Skin of body (tissue), 2 donors: ENCODE data around the gene MRPL53. TPM values are rescaled to one million over a fixed set of nuclear protein-coding genes. Genes with fewer than 3 reads are reported as not detected.
"Not testable (repeated sequence)": the region's sequence is repeated elsewhere in the genome, so short reads cannot be mapped to it uniquely, and the experiment has no call there.

Experiments used
- DNase-seq: peaks from one replicate; lab custom pipeline; 2025; lab: John Stamatoyannopoulos, UW
- total RNA-seq: library from RNA; depleted of rRNA; stranded (reverse); fragments of >200 nt; gene quantifications from one replicate; pipeline ENCODE4 v1.2.3, GENCODE V29; 2014

The MRPL53 gene
- total RNA-seq, 1 donor from 2014 or later: 17.8 TPM

DNA sequence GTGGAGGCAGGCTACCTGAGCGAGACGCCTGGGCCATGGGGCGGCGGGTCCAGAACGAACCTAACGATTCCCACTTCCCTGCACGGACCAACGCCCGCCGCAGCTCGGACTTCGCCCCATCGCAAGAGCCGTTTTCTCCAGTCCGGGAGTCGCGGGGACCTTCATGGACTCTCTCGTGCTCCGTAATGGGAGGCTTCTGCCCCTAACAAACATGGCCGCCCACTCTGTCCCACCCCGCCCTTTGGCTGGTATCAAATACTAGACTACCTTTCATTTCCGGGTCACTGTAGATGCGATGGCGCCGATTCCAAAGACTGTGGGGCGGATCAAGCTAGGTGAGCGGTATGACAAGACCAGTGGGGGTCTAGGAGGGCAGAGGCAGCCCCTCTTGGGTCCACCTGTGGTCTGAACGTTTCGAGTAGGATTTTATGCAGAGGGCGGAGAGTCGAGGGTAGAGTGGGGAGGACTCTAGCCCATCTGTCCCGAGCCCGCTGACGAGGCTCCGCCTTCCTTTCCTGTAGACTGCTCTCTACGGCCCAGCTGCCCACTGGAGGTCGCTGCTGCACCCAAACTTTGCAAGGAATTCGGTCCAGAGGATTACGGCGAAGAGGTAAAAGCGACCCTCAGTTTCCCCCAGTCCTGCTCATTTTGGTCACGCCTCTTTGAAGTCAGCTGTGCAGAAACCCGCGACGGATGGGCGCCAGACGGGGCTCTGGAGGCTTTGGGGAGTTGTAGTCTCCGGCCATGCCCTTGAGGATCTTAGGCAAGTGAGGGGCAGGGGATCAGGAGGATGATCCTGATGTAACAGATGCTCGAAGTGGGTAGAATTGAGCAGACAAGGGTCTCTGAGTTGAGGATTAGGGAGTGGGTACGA is 10.6 kb upstream of the MRPL53 start, which contains the start of the genes CCDC142 and TTC31:
Gene CCDC142 (minus strand): TSS at position 198 of the 874 bp plus-strand sequence. CDS start 161 bp downstream, at position 37.
Gene TTC31 (plus strand): TSS at position 281 of the 874 bp plus-strand sequence. CDS start 15 bp downstream, at position 296.
- peak; percentile 96 for DNase-seq

DNA sequence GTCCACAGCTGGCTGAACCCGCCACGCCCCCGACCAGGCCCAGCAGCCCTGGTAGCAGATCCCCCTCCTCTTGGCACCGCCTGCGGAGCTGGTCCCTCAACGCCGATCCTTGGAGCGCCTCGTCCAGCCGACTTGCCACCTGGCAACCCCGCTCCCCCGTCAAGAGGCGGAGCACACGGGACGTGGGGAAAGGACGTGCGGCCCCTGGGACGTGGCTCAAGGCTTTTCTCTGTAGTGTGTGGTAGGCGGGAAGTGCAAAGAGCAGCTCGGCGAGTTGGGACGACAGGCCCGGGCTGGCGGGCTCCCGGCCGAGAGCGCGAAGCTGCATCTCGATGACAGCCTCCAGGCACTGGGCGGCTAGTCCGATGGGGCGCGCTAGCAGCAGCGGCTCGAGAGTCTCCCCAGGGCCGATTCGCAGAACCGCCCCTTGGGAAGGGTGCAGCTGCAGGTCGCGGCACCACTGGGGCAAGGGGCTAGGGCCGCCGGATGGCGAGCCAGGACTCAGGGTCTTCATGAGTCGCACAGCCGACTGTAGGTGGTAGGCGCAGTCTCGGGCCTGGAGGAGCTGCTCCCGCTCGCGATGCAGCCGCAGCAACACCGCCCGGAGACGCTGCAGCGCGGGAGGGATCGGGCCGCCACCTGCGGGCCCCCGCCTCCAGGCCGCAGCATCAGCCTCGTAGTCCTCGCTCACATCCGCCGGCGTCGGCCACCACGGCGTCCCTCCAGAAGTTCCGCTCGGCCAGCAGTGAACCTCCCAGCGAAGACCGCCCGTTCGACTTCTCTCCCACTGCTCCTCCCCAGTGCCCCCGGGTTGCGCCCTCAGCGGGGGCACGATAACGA is 9.7 kb upstream of the MRPL53 start:
- no peak for DNase-seq

DNA sequence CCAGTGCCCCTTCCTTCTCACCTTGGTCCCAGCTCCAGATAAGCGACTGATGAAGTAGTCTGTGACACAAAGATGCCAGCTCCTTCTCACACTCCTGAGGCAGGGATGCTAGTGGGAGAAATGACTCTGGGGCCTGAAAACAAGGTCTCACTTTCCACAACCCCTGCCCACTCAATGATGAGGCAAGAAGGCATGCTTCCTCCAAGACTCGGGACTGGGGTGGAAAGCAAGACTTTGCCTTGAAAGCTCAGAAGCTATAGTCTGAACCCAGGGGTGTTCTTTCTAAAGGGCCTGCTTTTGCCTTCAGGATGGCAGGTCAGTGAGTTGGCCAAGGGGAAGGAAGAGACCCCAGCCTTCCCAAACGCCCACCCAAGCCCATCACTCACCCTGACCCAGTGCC is 9.0 kb upstream of the MRPL53 start:
- DNase-seq: no peak

DNA sequence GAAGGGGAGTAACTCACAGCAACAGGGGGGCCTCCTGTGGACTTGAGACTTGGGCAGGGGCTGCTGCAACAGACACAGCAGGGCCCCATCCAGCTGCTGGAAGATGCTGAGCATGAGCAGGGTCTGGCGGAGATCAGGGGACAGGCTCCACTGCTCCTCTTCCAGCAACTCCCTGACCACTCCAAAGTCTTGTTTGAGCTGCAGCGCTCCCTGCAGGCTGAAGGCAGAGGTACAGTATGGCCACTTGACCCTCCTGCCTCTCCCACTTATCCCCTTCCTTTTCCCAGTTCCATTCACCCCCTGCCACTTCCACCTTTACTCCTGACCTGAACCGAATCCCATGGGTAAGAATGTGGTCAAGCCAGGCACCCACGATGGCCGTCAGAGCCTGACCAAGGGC is 2.4 kb upstream of the MRPL53 start:
- no peak for DNase-seq

DNA sequence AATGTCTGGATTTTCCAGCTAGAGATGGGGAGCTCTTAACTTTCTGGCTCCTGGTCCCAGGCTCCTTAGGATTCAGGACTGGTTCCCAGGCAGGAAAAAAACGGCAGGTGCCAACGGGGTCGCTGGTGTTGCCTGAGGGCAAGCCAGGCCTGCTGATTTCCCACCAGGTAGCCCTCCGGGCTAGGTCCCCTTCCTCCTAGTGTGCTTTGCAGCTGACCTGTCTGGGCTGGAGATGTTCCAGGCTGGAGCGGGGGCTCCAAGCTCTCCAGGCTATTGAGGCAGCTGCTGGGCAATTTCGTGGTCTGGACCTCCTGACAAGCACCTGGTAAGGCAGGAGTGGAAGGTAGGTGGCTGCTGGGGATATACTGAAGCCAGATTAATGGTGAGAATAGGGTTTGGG is 2.0 kb upstream of the MRPL53 start:
- no peak for DNase-seq

DNA sequence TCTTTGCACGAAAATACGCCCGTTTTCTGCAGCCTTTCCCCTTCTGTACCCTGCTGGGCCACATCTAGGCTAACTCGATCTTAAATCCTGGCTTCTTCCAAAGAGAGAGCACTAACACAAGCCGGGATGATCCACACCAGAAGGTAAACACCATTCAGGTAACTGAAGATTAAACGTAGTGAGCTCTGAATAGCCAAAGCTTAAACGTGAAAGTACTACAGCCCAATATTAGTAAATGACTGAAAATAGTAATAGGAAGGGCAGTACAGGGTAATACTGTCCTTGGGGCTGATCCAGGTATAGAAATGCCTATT is 422 bp upstream of the MRPL53 start:
- peak; percentile 48 for DNase-seq

DNA sequence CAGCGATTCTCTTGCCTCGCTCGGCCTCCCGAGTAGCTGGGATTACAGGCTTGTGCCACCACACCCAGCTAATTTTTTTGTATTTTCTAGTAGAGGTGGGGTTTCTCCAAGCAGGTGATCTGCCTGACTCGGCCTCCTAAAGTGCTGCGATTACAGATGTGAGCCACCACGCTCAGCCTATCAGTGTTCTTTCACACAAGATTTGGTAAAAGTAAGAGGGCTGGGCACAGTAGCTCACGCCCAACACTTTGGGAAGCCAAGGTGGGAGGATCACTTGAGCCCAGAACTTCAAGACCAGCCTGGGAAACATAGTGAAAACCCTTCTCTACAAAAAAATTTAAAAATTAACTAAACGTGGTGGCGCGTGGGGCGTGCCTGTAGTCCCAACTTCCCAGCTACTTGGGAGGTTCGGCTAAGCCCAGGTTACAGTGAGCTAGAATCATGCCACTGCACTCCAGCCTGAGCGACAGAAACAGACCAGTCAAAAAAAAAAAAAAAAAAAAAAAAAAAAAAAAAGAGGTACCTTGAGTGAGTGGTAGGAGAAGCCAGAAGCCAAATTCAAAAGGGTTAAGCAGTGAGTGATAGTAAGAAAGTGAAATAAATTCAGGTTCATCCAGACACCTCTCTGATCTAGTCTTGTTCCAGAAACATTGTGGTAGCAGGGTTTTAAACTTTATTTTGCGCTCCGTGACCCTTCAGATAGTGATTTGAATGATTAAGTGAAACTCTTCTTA is 981 bp downstream of the MRPL53 start:
- no peak for DNase-seq

DNA sequence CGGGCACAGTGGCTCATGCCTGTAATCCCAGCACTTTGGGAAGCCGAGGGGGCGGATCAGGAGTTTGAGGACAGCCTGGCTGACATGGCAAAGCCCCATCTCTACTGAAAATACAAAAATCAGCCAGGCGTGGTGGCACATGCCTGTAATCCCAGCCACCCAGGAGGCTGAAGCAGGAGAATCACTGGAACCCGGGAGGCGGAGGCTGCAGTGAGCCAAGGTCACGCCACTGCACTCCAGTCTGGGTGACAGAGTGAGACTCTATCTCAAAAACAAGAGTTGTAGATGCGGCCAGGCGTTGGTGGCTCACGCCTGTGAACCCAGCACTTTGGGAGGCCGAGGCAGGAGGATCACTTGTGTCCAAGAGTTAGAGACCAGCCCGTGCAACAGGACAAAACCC is 1.7 kb downstream of the MRPL53 start:
- DNase-seq: not testable (repeated sequence)

DNA sequence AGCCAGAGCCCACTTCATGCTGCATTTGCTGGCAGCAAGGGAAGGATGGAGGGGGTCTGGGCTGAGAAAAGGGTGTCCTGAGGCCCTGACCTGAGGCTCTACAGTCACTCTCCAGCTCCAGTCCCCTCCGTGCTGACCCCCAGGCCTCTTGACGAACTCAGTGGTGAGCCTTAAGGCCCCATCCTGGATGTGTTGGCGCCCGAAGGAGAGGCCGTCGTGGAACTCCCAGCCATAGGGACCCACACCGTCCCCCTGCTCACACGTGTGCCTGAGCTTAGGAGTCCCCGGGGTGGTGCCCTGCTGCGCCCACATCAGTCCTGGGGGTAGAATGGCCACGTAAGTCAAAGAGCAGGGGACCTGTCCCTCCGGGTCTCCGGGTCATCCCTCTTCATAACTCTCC is 8.1 kb downstream of the MRPL53 start:
- no peak for DNase-seq

DNA sequence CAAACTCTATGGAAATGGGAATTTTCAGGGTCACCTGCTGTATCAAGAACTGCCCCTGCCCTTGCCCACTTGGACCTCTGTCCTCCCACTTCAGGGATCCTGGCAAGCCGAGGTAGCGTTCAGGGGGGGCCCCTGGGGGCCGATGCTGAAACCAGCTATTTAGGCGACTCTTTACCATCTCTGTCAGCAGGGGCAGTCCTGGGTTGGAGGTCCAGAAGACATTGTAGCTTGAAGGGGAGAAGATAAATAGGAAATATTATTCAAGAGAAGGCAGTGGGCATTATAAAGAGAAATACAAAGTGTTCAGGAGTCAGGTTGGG is 9.7 kb downstream of the MRPL53 start:
- DNase-seq: no peak

DNA sequence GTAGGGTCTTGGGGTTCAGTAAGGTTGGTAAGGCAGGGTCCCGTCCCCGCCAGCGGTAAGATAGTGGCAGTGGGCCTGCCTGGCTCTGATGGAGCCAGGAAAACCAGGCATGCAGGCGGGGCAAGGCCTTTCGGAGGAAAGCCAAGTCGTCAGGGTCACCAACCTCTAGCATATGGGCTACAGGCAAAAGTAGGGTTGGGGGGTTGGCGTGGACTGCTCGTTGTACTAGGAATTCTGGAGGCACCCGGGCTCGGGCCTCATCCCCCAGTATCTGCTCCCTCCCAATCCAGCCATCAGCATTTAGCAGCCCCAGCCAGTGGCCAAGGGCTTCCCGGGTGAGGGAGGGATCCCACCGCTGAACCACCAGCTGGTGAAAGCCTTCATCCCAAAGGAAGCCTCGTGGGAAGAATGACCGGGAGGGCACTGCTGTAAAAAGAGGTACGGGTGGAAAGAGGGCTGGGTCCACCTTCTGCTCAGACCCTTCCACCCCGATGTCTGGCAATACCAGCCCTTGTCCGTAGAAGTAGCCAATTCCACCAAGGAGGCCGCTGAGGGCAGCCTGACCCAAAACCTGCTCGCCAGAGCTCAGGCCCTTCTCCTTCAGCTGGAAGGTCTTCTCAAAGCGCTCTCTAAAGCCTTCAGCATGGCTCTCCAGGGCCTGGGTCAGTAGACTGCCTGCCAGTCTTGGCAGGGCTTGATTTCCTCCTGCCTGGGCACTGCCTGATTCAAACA is 10.3 kb downstream of the MRPL53 start:
- DNase-seq: no peak

DNA sequence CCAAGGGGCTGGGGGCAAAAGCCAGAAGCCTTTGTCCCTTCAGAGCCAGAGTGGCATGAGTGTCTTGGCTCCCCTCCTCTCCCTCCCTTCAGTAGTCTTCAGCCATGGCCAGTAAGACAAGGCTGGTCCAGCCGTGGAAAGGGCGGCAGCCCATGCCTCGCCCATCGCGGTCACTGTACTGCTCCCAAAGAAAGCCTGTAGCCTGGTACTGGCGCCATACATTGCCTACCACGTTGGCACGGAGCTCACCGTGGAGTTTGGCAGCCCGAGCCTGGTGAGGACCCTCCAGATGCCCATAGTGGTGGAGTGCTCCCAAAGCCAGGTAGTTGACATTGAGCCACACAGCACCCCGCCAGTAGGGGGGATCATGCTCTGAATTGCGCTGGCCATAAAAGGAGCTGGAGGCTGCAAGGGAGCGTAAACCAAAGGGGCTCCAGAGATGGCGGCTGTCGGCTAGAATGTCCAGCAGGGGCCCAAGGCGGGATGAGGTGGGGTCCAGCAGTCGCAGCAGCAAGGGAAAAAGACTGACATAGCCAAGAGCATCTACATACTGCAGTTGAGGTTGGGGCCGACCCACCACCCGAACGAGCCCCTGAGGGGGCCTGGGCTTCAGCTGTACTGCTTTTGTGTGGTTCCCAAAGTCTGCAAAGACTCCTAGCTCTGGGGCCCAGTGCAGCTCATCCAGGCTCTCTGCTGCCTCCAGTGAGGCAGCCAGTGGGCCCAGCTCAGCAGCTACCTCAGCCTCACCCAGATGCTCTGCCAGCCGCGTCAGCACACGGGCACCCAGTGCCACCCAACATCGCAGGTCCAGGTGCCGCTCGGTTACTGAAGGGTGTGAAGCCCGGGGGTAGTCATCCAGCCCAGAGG is 11.1 kb downstream of the MRPL53 start:
- no peak for DNase-seq

DNA sequence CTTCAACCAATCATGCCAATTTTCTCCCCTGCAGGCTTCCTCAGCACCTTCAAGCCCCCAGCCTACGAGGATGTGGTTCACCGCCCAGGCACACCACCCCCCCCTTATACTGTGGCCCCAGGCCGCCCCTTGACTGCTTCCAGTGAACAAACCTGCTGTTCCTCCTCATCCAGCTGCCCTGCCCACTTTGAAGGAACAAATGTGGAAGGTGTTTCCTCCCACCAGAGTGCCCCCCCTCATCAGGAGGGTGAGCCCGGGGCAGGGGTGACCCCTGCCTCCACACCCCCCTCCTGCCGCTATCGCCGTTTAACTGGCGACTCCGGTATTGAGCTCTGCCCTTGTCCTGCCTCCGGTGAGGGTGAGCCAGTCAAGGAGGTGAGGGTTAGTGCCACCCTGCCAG is 12.3 kb downstream of the MRPL53 start:
- not testable (repeated sequence) for DNase-seq

DNA sequence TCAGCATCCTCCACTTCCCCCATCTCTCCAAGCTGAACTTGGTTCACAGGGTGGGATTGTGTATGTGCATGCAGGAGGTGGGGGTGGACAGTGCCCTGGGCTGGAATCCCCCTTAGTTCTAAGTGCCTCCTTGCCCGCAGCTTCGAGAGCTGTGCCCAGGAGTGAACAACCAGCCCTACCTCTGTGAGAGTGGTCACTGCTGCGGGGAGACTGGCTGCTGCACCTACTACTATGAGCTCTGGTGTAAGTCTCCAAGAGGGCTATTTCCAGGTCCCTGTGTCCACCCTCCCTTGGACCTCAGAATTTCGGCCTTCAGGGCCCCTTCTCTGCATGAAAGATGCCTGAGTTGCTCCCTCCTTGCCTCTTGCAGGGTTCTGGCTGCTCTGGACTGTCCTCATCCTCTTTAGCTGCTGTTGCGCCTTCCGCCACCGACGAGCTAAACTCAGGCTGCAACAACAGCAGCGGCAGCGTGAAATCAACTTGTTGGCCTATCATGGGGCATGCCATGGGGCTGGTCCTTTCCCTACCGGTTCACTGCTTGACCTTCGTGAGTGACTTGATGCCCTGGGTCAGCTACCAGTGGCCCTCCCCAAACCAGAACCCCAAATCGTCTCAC is 12.9 kb downstream of the MRPL53 start:
- not testable (repeated sequence) for DNase-seq

DNA sequence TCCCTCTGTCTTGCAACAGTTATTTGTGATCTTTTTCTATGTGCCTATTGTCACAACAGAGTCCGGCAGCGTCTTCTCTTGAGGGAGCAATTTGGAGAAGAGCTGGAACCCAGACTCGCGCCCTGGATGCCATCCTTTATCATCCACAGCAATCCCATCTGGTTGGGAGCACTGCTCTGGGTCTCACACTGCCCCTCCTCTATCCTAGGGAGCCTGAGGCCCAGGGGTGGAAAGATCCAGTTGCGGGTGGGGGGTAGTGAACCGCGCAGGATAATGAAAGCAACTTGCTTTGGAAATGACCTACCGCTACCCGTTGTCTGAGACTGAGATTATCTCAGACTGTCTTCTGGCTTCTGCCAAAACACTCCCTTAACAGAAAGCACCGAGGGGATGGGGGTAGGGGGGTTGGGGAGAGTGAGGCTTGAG is 13.5 kb downstream of the MRPL53 start:
- no peak for DNase-seq

DNA sequence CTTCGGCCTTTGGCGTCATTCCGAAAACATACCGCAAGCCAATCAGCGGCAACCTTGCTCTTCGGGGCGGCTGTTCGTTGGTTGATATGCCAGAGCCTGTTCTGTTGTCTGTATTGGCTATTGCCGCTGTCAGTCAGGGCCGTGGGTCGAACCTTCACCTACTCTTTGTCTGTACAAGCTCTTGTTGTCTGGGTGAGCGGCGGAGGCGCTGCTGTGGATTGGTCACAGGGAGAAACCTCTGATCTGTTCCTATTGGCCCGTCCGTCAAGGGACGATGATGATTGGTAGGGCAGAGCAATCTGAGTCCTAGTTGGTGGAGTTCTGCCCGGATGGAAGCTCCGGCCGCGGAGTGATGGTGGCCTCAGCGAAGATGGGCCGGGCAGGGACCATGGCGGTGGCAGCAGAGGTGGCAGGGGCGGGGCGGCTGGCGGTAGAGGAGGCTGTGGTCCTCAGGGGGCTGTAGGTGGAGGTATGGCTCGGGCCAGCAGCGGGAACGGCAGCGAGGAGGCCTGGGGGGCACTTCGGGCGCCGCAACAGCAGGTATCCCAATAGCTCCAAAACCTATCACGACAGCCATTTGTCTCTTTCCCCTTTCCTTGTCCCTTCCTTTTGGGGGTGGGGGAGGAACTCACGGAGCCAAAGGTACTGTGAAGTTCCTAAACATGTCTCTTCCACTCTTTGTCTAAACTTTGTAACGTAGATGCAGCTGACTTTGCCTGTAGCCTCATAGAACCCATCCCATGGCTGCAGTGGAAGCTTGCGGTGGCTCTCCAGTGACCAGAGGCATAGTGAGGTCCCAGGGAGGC is 14.1 kb downstream of the MRPL53 start, which contains the start of gene WBP1:
Gene WBP1 (plus strand): TSS at position 307 of the 806 bp plus-strand sequence. CDS start 165 bp downstream, at position 472.
- DNase-seq: peak; percentile 100

DNA sequence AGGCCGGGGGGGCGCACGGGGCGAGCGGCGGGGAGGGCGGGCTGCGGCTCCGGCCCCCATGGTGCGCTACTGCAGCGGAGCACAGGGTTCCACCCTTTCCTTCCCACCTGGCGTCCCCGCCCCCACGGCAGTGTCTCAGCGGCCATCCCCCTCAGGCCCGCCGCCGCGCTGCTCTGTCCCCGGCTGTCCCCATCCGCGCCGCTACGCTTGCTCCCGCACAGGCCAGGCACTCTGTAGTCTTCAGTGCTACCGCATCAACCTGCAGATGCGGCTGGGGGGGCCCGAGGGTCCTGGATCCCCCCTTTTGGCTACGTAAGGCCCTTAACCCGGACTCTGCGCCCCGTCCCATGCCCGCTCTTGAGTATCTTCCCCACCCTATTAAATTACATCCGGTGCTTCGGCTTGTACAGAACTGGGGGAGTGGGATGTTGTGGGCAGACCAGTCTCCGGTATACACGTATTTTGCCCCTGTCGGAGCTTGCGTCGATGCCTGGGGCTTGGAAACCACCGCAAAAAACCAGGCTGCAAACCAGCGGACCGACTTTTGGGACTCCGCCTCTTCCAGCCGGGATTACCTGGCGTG is 14.8 kb downstream of the MRPL53 start:
- no peak for DNase-seq

DNA sequence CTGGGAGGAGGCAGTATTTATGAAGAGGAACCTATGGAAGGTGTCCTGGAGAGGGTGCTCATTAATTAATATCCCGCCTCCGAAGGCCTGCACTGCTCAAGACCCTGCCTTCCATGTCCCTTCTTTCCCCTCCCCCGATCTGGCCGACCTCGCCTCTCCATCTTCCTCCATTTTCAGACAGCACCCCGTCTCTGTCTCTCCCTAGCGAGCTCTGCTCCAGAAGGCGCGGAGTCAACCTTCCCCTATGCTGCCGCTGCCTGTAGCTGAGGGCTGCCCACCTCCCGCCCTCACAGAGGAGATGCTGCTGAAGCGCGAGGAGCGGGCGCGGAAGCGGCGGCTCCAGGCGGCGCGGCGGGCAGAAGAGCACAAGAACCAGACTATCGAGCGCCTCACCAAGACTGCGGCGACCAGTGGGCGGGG is 15.3 kb downstream of the MRPL53 start:
- DNase-seq: no peak
